ENCODE data around the gene PNKP. TPM values are rescaled to one million over a fixed set of nuclear protein-coding genes. Genes with fewer than 3 reads are reported as not detected.

The PNKP gene
- 27.2 and 28.0 TPM in 2 replicates for total RNA-seq

GRCh38 chr19:49866933-49867782, at the start of gene PNKP:
TSS of gene PNKP (minus strand) at chr19:49867576. CDS start at chr19:49867204, 372 bp downstream.

GRCh38 chr19:49896863-49897621, 29.7 kb upstream of the PNKP start, which contains the start of gene IL4I1:
TSS of gene IL4I1 (minus strand) at chr19:49896887. CDS start at chr19:49896160, 727 bp downstream.

GRCh38 chr19:49877020-49877878, 9.9 kb upstream of the PNKP start, which contains the start of the genes AKT1S1 and TBC1D17:
TSS of gene AKT1S1 (minus strand) at chr19:49877355. CDS start at chr19:49873295, 4,060 bp downstream.
TSS of gene TBC1D17 (plus strand) at chr19:49877702. CDS start at chr19:49877724, 22 bp downstream.

GRCh38 chr19:49850487-49851342, 16.7 kb downstream of the PNKP start, which contains the start of gene PTOV1:
TSS of gene PTOV1 (plus strand) at chr19:49851159.

GRCh38 chr19:49817964-49818648, 49.3 kb downstream of the PNKP start, which contains the start of gene MED25:
TSS of gene MED25 (plus strand) at chr19:49818289. CDS start at chr19:49818342, 53 bp downstream.

GRCh38 chr19:49812997-49813861, 54.1 kb downstream of the PNKP start, which contains the start of gene FUZ:
TSS of gene FUZ (minus strand) at chr19:49813292. CDS start at chr19:49813106, 186 bp downstream.

Other genes starting within 250 kb of the PNKP start
- 68.3 and 79.6 TPM in 2 replicates for gene RRAS, start 227.4 kb downstream of the PNKP start, total RNA-seq
- gene SCAF1, start 225.4 kb downstream of the PNKP start, total RNA-seq = 34.4 and 36.1 TPM in 2 replicates
- gene IRF3, start 201.7 kb downstream of the PNKP start, total RNA-seq = 32.6 and 65.3 TPM in 2 replicates
- gene BCL2L12, start 201.6 kb downstream of the PNKP start, total RNA-seq = 3.8 and 4.4 TPM in 2 replicates
- gene PRMT1, start 190.3 kb downstream of the PNKP start, total RNA-seq = 117 and 145 TPM in 2 replicates
- not detected in 2 replicates for gene ADM5, start 178.0 kb downstream of the PNKP start, total RNA-seq
- gene CPT1C, start 176.5 kb downstream of the PNKP start, total RNA-seq = 3.7 and 11.4 TPM in 2 replicates
- gene TSKS, start 104.3 kb downstream of the PNKP start, total RNA-seq = 0.25 and 1.1 TPM in 2 replicates
- gene AP2A1, start 100.6 kb downstream of the PNKP start, total RNA-seq = 197 and 215 TPM in 2 replicates
- gene FUZ, start 54.3 kb downstream of the PNKP start, total RNA-seq = 20.1 and 24.3 TPM in 2 replicates
- 20.5 and 22.1 TPM in 2 replicates for gene MED25, start 49.3 kb downstream of the PNKP start, total RNA-seq
- 69.8 and 71.9 TPM in 2 replicates for gene PTOV1, start 16.4 kb downstream of the PNKP start, total RNA-seq
- gene AKT1S1, start 9.8 kb upstream of the PNKP start, total RNA-seq = 31.9 and 36.6 TPM in 2 replicates
- 26.2 and 26.6 TPM in 2 replicates for gene TBC1D17, start 10.1 kb upstream of the PNKP start, total RNA-seq
- 0.20 TPM in 1 of 2 replicates, not detected in the other for gene IL4I1, start 29.3 kb upstream of the PNKP start, total RNA-seq
- gene ATF5, start 61.6 kb upstream of the PNKP start, total RNA-seq = 8.7 and 12.3 TPM in 2 replicates
- 21.0 and 25.6 TPM in 2 replicates for gene NUP62, start 61.9 kb upstream of the PNKP start, total RNA-seq
- not detected in 2 replicates for gene SIGLEC11, start 93.6 kb upstream of the PNKP start, total RNA-seq
- gene VRK3, start 157.8 kb upstream of the PNKP start, total RNA-seq = 19.2 and 20.8 TPM in 2 replicates
- gene ZNF473, start 158.4 kb upstream of the PNKP start, total RNA-seq = 6.8 and 10.6 TPM in 2 replicates

All from cardiac ventricle fibroblast (primary cell).